Measurements from ENCODE around the gene SMTN.
"Not testable (repeated sequence)": the region's sequence is repeated elsewhere in the genome, so short reads cannot be mapped to it uniquely, and the experiment has no call there.

SMTN gene

DNA sequence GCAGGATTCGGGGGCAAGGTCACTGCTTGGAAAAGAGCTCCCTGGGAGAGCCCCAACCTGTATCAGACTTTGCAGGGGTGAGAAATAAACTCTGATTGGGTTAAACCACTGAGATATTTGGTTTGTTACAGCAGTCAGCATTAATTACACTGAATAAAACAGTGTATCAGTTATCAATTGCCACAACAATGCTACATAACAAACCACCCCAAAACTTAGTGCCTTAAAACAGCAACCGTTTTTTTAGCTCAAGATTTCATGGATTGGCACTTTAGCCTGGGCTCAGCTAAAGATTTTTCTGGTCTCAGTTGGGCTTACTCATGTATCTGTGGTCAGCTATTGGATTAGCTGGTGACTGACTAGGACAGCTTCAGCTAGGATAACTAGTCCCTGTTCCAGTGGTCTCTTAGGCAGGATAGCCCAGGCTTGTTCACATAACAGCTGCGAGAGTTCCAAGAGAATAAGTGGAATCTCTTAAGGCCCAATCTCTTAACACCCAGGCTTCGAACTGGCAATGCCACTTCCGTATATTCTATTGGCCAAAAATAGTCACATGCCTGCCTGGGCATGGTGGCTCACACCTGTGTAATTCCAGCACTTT is 7.5 kb upstream of the SMTN start:
- DNase-seq, result not testable (repeated sequence)

DNA sequence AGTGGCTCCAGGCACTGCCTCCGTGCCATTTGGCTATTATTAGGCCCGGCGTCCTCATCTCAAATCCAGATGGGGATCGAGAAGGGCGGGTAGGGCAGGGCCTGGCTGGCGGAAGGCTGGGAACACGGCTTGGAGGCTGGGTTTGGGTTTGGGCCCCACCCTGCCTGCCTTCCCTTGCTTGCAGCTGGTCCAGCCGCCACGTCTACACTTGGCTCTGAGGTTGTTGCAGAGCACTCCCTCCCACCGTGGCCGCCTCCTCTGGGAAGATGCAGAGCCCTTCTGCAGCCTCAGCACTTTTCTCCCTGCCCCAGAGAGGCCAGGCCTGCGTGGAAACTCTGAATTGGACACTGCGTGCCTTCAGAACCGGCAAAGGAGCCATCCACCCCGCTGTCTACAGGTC is 5.2 kb upstream of the SMTN start:
- no peak for DNase-seq

DNA sequence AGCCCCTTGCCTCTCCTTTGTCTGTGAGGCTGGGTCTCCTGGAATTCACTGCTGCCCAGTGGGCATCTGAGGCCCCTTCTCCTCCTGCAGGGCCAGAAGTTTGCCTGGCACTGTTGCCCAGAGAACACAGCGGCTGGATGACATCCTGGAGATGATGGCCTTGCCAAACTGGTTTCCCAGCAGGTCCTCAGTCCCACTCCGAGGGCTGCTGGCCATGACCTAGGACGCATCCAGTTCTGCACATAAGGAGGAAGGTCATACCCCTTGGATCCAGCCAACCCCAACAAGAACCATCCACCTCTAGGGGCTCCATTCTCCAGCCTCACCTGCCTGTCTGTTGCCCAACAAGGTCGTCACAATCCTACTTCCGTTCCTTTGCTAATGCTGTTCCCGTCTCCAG is 3.4 kb upstream of the SMTN start:
- no peak for DNase-seq

DNA sequence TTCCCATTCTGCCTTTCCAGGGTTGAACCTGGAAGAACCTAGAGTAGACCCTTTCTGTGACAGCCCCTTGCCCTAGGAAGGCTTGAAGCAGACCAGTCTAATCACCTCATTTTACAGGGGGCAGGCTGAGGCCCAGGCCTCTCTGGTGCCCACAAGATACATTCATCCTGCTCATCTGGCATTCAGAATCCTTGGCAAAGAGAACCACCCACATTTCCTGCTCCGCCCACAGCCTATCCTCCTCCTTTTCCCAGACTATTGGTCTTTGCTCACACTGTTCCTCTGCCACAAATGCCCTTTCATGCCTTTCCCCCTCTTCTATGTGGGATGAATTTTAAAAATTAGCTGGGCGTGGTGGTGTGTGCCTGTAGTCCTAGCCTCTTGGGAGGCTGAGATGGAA is 2.7 kb upstream of the SMTN start:
- DNase-seq, result not testable (repeated sequence)

DNA sequence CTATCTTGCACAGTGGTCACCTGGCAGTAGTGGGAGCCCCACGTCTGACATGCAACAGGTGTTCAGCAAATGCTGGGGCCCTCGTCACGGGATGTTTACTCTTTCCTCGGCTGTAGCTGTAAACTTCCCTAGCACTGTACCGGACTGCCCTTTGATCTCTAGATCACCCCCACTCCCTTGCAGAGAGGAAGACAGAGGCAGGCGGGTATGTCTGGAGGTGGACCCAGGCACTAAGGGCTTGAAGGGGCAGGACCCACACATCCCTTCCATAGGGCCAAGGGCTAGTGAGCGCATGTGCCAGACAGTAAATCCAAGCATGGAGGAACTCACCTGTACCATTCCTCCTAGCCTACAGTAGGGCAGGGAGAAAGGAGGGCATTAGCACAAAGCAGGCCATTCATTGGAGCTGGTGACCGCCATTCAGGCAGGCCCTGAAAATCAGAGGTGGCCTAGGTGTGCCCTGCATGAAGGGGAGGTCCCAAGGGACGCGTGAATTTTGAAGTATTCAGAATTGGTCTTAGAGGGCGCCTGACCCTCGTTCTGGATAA is 1.9 kb upstream of the SMTN start:
- no peak for DNase-seq

DNA sequence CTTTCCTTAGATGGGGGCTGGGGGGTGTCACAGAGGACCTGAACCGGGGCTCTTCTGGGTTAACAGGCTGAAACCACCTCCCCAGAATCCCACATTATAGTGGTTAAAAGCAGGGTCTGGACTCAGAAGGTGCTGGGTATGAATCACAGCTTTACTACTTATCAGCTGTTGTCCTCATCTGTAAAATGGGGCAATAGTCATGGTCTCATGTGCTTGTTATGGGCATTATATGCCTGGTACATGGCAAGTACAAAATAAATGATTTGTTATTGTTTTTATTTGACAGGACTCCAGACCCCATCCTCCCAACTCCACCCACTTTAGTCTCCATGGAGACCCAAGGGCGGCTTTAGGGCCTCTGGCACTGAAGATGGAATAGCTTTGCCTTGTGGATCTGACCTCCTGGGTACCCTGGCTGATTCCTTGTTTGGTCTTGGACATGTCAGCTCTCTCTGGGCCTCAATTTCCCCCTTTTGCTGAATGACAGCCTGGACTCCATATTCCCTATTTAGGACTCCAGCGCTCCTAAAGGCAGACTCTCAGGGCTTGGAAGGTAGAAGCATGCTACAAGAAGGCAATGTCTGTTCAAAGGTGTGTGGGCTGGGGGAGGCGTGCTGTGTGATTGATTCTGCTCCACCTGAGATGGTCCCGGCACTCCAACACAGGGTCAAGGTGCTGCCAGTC is 812 bp upstream of the SMTN start:
- no peak for DNase-seq

DNA sequence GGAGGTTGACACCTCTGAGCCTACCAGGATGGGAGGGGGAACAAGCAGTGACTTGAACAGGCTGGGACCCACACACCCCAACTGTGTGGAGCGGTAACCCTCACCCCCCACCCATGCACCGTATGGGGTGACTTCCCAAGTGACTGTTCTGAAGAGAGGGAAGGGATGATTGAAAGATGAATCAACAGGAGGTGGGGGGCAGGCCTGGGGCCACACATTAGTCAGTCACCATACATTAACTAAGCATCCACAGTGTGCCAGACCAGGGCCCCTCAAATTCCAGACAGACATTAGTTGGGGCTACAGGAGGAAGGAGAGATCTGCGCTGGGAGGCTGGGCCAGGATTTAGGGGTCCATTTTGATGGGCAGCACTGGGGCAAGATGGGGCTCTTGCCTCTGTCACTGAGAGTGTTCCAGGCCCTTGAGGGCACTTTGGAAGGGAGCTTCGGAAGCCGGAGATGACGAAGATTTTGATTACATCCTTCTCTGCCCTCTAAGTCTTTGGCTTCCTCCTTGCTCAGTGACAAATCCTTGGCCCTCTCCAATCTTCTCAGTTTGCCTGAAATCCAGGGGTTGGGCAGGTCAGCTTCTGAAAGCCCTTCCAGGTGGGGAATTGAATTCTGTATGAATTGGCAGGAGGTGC is 966 bp downstream of the SMTN start:
- DNase-seq, result no peak

DNA sequence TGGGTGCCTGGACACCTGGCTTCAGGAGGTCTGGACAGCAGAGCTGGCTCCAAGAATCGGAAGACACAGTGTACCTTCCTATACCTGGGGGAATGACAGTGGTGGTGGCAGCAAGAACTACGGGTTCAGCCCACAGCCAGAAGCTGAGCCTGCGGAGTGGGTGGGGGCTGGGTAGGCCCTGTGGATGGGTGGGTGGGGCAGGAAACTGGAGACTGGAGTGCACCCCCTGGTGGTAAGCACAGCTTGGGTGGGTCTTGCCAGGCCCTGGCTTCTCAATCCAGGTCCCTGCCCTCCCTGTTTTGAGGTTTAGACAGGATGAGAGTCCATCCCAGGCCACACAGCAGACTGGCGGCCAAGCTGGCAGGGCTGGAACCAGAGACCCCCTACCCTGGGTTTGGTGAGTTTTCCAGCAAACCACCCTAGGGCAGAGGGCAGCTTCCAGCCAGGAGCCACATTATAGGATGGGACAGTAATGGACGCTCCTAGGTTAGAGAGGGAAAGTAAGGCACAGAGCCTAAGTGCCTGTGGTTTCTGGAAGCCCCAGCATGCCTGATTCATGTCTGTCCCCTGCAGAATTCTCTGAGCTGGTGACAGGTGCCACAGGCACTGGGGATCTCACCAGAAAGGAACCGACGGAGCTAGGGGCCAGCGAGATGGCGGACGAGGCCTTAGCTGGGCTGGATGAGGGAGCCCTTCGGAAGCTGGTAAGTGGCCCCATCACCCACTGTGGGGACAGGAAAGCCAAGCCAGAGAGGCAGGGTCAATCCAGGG is 1.7 kb downstream of the SMTN start:
- no peak for DNase-seq

DNA sequence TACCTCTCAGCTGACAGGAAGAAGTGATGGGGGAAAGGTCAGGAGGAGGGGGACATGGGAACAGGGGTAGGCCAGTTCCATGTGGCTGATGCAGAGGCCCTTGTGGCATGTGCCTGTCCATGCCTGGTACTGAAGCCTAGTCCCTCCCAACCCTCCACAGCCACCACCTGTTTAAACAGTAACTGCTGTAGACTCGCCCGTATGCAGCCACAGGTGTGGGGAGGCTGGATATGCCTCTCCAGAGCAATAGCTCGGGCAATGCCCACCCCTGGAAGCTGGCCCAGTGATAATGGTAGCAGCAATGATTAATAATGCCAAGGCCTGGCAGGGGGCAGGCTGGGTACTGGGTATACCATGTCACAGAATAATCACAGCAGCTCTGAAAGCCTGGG is 2.3 kb downstream of the SMTN start:
- no peak for DNase-seq

DNA sequence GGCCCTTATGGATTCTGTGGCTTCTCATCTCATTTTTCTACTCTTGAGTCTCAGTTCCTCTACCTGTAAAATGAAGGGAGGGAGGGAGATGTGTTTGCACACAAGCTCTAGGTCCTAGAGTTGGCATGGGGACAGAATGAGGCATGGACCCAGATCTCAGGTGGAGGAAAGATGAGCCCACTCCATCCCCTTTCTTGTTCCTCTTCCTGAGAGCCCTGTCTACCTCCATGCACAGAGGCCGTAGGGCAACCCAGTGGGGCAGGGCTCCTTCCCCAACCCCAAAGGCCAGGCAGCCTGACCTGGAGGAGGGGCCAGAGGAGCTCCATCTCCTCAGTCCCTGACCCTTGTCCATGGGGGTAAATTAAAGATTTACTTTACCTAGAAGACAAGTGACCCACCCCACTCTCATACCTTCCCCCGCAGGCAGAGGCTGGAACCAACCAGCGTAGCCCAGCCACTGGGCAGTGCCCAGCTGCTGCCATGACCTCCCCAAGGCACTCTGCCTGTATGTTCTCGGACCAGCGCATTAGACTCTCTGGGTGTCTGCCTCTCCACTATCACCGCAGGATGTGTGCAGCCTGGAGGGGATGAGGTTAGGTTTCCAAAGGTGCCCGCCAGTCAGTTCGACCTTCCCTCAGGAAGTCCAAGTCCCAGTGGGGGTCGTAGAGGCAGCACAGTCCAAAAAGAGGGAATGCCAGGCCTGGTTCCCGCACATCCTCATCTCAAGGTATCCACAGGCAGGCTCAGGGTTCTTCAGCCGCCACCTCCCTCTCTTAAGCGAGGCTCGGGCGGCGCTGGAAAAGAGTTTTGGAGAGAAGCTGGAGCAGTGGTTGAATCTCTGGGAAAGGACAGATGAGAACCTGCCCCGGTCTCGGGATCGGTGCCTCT is 3.0 kb downstream of the SMTN start:
- DNase-seq, result no peak

DNA sequence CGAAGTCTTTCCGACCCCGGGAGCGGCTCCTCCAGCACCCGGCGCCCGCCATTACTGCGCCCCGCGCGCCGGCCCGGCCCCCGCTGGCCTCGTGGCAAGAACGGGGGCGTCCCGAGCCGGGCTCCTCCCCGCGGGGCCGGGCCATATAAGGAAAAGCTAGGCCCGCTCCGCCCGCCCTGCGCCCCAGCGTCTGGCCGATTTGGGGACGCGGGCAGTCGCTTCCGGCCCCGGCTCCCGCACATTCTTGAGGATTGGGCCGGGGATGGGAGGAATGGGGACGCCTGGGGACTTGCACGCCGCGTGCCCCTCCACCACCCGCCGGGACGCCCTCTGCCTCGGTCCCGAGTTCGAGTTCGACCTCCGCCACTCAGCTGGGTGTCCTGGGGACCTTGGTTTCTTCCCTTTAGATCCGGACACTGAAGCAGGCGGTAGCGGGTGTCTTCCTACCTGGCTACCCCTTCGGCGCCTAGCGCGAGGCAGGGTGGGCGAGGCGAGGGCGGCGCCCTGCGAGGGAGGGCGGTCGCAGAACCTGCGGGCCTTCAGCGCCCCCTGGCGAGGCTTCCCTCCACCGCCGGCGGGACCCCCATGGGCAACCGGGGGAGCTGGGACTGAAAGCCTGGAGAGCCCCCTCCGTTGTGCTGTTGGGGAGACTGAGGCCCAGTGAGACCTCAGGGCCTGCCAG is 3.8 kb downstream of the SMTN start:
- no peak for DNase-seq

DNA sequence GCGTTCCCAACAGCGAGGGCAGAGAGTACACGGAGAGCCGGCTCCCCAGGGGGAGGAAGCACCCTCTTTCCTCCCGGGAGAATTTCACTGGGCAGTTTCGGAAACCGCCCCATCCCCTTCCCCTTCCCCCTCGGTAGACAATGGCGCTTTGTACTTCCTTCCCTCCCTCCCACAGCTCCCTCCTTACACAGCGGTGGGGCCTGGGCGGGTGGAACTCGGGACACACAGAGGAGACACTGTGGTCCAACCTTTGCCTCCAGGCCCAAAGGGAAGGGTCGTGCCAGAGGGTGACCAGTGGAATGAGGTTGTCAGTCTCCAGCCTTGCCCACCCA is 4.3 kb downstream of the SMTN start:
- DNase-seq, result no peak

DNA sequence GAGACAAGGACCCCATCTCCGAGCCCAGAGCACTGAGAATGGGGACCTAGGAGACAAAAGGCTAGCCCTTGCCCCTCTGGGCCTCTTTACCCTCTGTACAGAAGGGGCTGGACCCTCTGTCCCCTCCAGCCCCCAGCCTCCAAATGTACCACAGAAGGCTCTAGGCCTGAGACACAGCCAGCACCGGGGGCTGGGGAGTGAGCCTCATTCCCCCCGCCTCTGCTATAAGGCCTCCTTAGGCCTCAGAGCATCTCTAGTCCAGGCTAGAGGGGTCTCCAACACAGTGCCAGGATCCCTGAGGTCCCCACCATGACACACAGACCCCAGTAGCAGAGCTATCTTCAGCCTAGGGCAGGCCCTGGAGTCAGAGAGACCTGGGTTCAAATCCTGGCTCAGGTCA is 4.8 kb downstream of the SMTN start:
- DNase-seq, result no peak

DNA sequence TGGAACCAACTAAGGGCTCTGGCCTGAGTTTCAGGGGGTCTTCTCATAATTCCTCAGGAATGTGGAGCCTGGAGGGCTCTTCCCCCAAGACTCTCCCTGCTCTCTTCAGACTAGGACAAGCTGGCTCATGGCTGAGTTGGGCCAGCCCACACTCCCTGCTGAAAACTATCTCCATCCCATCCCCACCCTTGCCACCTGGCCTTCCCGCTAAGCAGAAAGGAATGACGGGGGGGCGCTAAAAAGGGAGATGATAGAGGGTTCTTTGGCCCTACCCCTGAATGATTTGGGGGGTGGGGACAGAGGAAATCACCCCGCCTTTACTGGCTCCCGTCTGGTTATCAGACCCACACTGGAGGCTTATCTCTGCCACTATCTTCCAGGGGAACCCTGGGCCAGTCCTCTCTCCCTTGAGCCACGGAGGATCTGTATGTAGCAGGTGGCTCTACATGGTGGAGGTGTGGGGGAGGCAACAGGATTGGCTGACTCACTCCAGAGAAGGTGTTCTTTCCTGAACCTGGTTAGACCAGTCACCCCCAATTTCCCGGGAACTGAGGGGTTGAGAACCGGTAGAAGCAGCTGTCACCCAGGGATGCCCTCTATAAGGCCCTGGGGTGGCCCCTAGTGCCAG is 5.7 kb downstream of the SMTN start:
- no peak for DNase-seq

DNA sequence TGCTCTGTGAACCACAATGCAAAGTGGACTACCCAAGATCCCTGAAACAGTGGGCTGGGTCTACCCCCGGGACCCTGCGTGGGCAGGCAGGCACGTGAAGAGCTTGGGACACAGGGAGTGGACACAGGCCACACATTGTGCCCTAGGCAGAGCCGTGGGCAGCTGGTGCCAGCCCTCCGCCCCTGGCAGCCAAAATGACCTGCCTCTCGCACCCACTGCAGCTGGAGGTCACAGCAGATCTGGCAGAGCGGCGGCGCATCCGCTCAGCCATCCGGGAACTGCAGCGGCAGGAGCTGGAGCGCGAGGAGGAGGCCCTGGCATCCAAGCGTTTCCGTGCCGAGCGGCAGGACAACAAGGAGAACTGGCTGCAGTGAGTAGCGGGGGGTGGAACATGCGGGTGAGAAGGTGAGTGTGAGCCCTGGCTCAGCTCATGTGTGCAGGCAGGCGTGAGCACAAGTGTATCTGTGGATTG is 6.7 kb downstream of the SMTN start:
- no peak for DNase-seq

DNA sequence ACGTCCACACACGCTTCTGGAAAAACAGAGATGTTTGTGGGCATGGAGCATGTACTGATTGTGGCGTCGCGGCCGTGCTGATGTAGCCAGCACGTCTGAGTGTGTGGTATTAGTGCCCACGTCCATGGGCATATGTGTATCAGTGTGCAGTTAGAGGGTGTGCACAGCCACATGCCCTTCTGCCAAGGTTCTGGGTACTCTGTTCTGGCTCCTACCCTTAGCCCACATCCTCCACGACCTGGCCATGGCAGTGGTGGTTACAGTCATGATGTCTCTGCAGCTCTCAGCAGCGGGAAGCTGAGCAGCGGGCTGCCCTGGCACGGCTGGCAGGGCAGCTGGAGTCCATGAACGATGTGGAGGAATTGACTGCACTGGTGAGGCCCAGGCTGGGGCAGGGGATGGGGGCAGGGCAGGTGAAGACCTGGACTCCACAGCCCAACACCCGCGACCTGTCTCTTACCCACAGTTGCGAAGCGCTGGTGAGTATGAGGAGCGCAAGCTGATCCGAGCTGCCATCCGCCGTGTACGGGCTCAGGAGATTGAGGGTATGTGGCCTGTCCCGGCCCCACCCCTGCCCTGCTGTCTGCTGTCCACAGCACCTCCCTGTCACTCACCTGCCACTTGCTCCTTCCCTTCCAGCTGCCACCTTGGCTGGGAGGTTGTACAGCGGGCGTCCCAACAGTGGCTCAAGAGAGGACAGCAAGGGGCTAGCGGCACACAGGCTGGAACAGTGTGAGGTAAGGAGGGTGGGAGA is 7.3 kb downstream of the SMTN start:
- no peak for DNase-seq

DNA sequence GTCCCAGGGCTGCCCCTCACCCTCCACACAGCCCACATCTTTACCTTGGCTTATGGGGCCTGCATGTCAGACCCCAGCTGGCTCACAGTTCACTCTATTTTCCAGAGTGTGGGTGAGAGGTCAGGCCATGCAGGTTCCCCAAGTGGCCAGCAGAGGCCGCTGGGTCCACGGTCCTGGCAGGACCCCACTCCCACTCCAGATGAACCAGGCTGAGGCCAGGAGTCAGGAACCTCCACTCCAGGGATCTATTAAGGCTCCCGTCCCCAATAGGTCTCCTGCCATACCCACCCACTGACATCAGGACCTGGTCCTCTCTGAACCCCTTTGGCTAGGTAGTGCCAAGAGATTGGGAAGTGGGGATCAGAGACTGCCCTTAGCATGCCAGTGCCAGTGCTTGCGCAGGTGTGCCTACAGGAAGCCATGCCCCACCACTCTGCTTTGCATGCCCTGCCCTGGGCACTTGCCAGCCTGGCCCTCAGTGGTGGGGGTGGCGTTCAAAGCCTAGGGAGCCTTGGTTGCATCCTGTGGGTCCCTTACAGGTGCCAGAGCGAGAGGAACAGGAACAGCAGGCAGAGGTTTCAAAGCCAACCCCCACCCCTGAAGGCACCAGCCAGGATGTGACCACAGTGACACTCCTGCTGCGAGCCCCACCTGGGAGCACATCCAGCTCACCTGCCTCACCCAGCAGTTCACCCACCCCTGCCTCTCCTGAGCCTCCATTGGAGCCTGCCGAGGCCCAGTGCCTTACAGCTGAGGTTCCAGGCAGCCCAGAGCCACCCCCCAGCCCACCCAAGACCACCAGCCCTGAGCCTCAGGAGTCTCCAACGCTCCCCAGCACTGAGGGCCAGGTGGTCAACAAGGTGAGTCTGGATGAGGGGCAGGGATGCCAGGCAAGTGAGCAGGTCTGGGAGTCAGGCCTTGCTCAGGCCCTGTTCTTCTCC is 8.3 kb downstream of the SMTN start:
- no peak for DNase-seq

DNA sequence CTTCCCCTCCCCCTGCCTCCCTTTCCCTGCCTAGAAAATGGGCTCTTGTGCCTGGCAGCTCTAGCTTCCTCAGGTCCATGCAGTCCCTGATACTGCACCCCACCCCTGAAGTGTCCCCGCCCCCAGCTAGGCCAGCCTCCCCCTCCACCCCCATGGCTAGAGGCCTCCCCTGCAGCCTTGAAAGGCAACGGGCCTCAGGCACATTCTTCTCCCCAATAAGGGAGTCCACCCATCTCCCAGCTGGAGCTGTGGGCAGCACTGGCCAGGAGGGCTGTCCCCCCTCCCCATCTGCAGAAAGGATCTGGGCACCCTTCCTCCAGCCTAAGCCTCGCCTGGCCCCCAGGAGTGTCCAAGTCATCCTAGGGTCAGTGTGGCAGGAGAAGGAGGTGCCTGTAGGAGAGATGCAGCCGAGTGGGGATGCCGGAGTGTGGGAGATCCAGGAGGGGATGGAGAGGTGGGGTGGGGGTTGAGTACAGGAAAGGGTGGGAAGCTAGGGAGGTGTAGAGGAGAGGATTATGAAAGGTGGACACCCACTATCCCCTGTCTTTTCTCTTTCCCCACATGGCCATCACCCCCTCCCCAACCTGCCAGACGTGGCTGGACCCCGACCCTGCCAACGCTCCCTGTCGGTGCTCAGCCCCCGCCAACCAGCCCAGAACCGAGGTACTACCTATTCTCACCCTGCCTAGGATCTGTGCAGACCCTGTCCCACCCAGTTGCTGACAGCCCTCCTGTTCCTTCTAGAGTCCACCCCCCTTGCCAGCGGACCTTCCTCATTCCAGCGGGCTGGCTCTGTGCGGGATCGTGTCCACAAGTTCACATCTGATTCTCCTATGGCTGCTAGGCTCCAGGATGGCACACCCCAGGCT is 9.3 kb downstream of the SMTN start:
- no peak for DNase-seq

All from cerebellar nuclear complex (tissue), 1 donor.